ENCODE measurements around the gene RNF169.

- TF ChIP-seq CTCF (IDR thresholded peaks at IDR 0.05; ENCODE audit: insufficient read depth, low read length, poor library complexity, severe bottlenecking) = peak; percentile 66
- TF ChIP-seq EZH2phosphoT487 (conservative IDR thresholded peaks at IDR 0.05; ENCODE audit: low read length) = no peak
Observed at GRCh38 chr11:74726547-74727182, 22.0 kb upstream of the RNF169 start.

All from SU-DHL-6 (cell line).